Epidermal melanocyte (primary cell): ENCODE data around the gene TFE3.
"Not testable (repeated sequence)": the region's sequence is repeated elsewhere in the genome, so short reads cannot be mapped to it uniquely, and the experiment has no call there.

Experiments used
- DNase-seq: peaks from one replicate; pipeline ENCODE4 v3.0.0; 2011; ENCODE audit warnings: low spot score; ENCODE audit not compliant: insufficient read length

Gene TFE3

GRCh38 chrX:49002091-49002935, 40.8 kb downstream of the TFE3 start, which contains the start of gene GRIPAP1:
Gene GRIPAP1 (minus strand): TSS chrX:49002264. CDS start chrX:49002229, 35 bp downstream.
- peak; percentile 74 for DNase-seq

- peak; percentile 19 for DNase-seq
These were observed 41.6 kb downstream of the TFE3 start for GRCh38 chrX:49001521-49002090.

- DNase-seq, result no peak
These were observed 42.5 kb downstream of the TFE3 start for GRCh38 chrX:49000636-49001035.

- DNase-seq, result no peak
These were observed 44.1 kb downstream of the TFE3 start for GRCh38 chrX:48999030-48999429.

- no peak for DNase-seq
These were observed 44.8 kb downstream of the TFE3 start for GRCh38 chrX:48998391-48998790.

- no peak for DNase-seq
These were observed 45.3 kb downstream of the TFE3 start for GRCh38 chrX:48997865-48998264.

GRCh38 chrX:48997455-48997854, 45.7 kb downstream of the TFE3 start:
- DNase-seq, result no peak

GRCh38 chrX:48996969-48997368, 46.2 kb downstream of the TFE3 start:
- no peak for DNase-seq

GRCh38 chrX:48992341-48992740, 50.8 kb downstream of the TFE3 start:
- DNase-seq, result no peak

- DNase-seq, result no peak
These were observed 53.7 kb downstream of the TFE3 start for GRCh38 chrX:48989483-48989882.

- DNase-seq, result no peak
These were observed 59.3 kb downstream of the TFE3 start for GRCh38 chrX:48983896-48984295.

GRCh38 chrX:48983081-48983480, 60.1 kb downstream of the TFE3 start:
- no peak for DNase-seq

- no peak for DNase-seq
These were observed 62.0 kb downstream of the TFE3 start for GRCh38 chrX:48981178-48981577.

- not testable (repeated sequence) for DNase-seq
These were observed 62.8 kb downstream of the TFE3 start for GRCh38 chrX:48980341-48980740.
